Measurements from ENCODE around the gene CHRM5.
"Not testable (repeated sequence)": the region's sequence is repeated elsewhere in the genome, so short reads cannot be mapped to it uniquely, and the experiment has no call there.

Gene CHRM5

GRCh38 chr15:34039790-34040113, 71.5 kb downstream of the CHRM5 start:
- no peak for DNase-seq (ENCODE audit: low read depth in 3 of 3, low spot score in 1 of 3)

DNA sequence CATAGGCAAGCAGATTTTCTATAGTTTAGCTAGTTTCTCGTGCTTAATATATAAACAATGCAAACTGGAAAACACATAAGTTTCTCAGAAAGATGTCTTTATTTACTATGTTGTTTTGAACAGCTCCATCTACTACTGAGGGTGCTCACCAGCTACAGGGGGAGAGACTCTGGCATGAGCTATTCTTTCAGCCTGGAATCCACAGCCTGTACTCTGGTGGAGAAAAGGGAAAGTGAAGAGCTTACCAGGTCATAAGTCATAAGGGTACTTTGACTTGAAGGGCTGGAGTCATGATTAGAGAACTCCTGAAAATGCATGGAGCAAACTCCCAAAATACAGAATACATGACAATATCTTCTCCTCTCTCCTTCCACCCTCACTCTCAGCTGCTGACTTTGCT, 75.1 kb downstream of the CHRM5 start:
- no peak for DNase-seq (ENCODE audit: low read depth in 3 of 3, low spot score in 1 of 3)

DNA sequence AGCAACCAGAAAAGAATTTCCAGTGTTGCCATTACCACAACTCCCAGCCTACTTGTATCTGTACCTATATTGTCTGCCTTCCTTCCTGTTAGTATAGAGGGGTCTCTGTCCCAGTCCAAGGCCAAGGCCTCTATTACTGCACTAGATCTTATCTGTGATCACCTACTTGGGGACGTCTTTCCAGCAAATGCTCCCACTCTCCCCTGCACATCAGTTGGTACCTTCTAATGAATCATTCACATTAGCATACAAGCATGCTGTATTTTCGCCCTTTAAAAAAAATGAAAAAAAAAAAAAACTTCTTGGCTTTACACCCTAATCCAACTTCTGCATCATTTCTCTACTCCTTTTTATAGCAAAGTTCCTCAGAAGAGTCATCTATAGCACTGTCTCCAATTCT, 75.5 kb downstream of the CHRM5 start:
- DNase-seq (ENCODE audit: low read depth in 3 of 3, low spot score in 1 of 3): no peak

- DNase-seq (ENCODE audit: low read depth in 3 of 3, low spot score in 1 of 3): no peak
Observed at GRCh38 chr15:34046471-34047145, 78.3 kb downstream of the CHRM5 start.

- DNase-seq (ENCODE audit: low read depth in 3 of 3, low spot score in 1 of 3): no peak
Observed at GRCh38 chr15:34047893-34048775, 79.8 kb downstream of the CHRM5 start.

GRCh38 chr15:34049112-34049511, 80.8 kb downstream of the CHRM5 start:
- no peak for DNase-seq (ENCODE audit: low read depth in 3 of 3, low spot score in 1 of 3)

GRCh38 chr15:34050385-34050784, 82.1 kb downstream of the CHRM5 start:
- DNase-seq (ENCODE audit: low read depth in 3 of 3, low spot score in 1 of 3): not testable (repeated sequence)

- DNase-seq (ENCODE audit: low read depth in 3 of 3, low spot score in 1 of 3): no peak
Observed at GRCh38 chr15:34054081-34054707, 85.9 kb downstream of the CHRM5 start.

- no peak for DNase-seq (ENCODE audit: low read depth in 3 of 3, low spot score in 1 of 3)
Observed at GRCh38 chr15:34055868-34056595, 87.7 kb downstream of the CHRM5 start.

- DNase-seq (ENCODE audit: low read depth in 3 of 3, low spot score in 1 of 3): no peak
Observed at GRCh38 chr15:34056911-34057310, 88.6 kb downstream of the CHRM5 start.

GRCh38 chr15:34059476-34059875, 91.2 kb downstream of the CHRM5 start:
- DNase-seq (ENCODE audit: low read depth in 3 of 3, low spot score in 1 of 3): no peak

DNA sequence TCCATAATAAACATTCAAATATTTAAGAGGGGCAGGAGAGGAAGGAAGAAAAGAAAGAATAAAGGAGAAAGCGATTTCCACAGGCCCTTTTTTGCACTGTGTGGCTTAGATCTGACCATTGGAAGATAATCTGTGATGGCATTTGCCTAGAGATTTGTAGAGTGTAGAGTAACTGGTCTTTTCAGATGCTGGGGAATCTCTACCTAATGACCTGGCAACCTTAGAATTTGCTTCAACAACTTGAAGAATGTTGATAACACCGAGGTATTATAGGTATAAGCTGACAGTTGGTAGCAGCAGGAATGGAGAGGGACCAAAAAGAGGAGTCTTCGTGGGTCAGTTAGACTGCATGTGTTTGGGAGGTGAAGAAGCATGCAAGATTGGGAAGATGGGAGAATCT, 91.6 kb downstream of the CHRM5 start:
- DNase-seq (ENCODE audit: low read depth in 3 of 3, low spot score in 1 of 3): no peak

DNA sequence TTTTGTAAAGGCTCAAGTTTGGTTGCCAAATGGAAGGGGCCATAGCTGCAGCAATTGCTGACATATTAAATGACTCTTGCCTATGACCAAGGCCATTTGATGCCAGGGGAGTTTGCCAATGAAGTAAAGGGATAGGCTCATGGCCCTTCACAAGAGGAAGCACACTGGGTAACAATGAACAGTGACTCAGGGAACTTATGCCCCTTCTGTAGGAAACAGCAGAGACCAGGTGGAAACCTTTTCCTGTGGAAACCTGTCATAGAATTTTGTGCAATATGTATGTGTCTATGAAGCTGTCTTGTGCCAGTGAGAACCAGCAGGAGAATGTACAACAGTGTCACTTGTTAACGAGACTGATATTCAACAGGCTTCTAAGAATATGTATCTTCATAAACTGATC, 96.1 kb downstream of the CHRM5 start:
- DNase-seq (ENCODE audit: low read depth in 3 of 3, low spot score in 1 of 3): no peak

DNA sequence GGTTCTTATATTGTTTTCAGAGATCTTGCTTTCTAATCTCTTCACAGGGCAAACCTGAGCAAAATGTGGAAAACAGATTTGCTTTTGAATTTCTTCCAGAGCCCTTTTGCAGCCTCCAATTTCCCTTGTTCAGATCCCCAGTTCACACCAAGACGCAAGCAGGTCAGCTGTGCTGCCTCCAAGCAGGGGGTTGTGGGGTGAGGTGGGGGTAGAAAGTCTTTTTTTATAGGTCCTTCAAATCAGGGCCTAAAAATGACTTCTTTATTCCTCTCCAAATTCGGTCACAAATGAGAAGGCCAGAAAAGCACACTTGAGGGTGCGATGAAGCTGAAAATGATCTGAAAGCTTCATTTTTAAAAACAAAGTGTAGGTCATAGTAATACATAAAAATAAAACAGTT, 97.0 kb downstream of the CHRM5 start:
- no peak for DNase-seq (ENCODE audit: low read depth in 3 of 3, low spot score in 1 of 3)

DNA sequence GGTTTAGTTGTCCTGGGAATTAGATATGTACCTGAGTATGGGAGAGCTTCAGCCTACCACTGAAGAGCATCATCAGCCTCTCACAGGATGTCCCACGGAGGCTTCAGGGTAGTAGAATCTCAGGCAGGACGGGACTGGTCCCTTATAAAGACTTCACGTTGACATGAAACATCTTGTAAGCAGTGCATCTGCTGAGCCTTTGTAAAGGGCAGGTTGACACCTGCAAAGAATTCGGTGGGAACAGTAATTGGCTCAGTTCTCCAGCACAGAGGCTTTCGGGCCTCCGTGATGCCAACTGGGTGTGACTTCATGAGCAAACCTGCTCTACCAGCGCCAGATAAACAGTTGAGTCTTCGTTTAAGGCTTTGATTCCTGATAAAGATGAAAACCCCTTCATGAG, 97.6 kb downstream of the CHRM5 start:
- no peak for DNase-seq (ENCODE audit: low read depth in 3 of 3, low spot score in 1 of 3)

DNA sequence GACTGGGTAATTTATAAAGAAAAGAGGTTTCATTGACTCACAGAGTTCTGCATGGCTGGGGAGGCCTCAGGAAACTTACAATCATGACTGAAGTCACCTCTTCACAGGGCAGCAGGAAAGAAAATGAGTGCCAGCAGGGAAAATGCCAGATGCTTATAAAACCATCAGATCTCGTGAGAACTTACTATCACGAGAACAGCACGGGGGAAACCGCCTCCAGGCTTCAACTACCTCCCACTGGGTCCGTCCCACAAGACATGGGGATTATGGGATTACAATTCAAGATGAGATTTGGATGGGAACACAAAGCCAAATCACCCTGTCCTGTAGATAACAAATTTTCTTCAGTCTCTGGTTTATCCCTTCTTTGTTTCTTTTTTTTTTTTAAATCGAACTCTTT, 101.7 kb downstream of the CHRM5 start:
- no peak for DNase-seq (ENCODE audit: low read depth in 3 of 3, low spot score in 1 of 3)

DNA sequence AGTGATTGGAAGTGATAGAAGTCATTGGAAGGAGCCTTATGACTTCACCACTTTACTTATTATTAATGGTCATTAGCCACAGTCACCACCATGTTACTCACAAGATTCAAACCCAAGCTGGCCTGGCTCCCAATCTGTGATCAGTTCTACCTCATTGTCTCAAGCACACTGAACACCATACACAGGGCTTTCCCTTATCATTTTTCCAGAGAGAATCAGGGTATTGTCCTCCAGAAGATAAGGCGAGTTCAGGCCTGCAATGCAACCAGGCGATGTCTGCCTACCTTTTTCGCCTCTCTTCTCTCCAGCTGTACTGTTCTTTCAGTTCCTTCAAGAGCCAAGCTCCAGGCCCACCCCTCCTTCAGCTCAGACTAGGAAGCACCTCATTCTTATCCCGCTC, 108.5 kb downstream of the CHRM5 start:
- no peak for DNase-seq (ENCODE audit: low read depth in 3 of 3, low spot score in 1 of 3)

DNA sequence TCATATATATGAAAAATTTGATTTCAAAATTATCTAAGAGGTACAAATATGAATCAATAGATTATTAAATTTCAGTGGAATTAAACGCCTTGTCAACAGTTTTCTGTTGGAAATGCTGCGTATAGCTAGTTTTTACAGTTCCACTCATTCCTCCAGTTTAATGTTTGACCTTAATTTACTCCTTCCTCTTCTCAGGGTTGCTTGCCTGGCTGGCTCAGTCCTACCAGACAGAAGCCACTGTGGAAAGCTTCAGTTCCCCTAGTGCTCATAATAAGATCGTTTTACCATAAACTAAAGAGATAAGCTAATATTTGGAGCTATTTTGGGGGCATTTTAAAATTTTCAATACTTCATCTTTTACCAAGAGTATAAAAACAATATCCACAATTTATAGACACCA, 110.6 kb downstream of the CHRM5 start:
- no peak for DNase-seq (ENCODE audit: low read depth in 3 of 3, low spot score in 1 of 3)

DNA sequence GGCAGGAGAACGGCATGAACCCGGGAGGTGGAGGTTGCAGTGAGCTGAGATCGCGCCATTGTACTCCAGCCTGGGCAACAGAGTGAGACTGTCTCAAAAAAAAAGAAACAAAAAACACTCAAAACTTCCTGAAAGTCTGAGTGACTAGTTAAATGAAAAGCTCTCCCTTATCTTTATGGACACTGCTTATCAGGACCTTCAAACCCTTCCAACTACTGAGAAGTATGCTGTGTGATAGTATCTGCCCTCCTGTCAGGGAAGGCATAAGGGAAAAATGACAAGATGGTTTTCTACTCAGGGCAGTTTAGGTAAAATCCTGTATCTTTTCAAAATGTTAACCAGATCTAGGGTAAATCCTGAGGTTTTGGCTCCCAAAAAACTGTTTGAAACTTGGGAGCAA, 111.6 kb downstream of the CHRM5 start:
- no peak for DNase-seq (ENCODE audit: low read depth in 3 of 3, low spot score in 1 of 3)

GRCh38 chr15:34084086-34084485, 115.8 kb downstream of the CHRM5 start:
- no peak for DNase-seq (ENCODE audit: low read depth in 3 of 3, low spot score in 1 of 3)

GRCh38 chr15:34085746-34086145, 117.4 kb downstream of the CHRM5 start:
- DNase-seq (ENCODE audit: low read depth in 3 of 3, low spot score in 1 of 3): no peak

DNA sequence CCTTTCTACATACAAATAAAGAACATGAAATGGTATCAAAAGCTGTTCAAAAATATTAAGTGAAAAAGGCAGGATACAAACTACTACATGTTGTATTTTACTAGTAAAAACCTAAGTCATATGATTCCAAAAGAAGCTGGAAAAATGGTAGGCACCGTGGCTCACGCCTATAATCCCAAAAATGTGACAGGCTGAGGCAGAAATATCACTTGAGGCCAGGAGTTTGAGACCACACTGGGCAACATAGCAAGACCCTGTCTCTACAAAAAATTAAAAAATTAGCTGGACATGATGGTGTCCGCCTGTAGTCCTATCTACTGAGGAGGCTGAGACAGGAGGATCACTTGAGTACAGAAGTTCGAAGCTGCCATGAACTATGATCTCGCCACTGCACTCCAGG, 131.6 kb downstream of the CHRM5 start:
- no peak for DNase-seq (ENCODE audit: low read depth in 3 of 3, low spot score in 1 of 3)

Measured in stimulated activated CD4-positive, alpha-beta T cell treated with anti-CD3 and anti-CD28 coated beads, TNF-alpha, amount 100 ng/mL, for 1 hour (primary cell).